GM21825 (cell line): Measurements from ENCODE around the gene TAF11.
A peak's percentile ranks its signal among the peaks of the same experiment; 100 is the strongest.
"Not testable (repeated sequence)": the region's sequence is repeated elsewhere in the genome, so short reads cannot be mapped to it uniquely, and the experiment has no call there.

ENCODE experiments used
- ATAC-seq: cut with Tn5 transposase; IDR thresholded peaks from one replicate; pipeline ENCODE4 v1.9.1; 2021; ENCODE audit warnings: mild to moderate bottlenecking, moderate library complexity; ENCODE audit not compliant: unreplicated experiment

The TAF11 gene

DNA sequence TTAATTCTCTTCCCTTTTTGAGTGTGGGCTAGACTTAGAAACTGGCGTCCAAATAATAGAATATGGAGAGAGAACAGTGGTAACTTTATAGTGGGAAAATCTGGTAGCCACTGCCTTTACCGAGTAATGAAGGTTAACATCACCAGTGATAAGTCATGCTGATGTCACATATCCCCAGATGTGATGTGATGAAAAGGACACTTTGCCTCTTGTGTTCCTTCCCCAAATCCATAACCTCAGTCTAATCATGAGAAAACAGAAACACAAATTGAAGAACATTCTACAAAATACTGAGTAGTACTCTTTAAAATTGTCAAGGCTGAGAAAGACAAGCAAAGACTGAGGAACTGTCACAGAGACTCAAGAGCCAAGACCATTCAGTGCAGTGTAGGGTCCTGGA lies 19.0 kb upstream of the TAF11 start:
- no peak for ATAC-seq

DNA sequence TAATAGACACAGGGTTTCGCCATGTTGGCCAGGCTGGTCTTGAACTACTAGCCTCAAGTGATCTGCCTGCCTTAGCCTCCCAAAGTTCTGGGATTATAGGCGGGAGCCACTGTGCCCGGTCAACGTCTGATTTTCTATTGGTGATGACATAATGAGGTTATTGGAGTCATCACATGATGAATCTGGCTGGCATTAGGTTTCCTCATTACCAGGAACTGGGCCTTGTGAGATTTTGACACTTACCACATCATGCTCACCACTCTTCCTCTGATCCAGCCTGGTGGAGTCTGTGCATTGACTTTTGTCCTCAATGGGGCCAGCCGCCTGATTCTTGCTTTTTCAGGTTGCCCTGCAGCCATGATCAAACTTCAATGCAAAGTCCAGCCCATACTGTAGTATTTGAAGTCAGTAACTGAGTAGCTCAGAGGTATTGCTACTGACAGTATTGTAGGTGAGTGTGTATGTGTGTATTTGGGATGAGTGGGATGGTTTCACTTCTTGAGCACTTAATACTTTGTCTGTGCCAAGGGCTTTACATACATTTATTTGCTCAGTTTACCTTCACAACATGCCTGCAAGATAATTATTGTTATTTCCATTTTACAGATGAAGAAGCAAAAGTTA lies 17.3 kb upstream of the TAF11 start:
- no peak for ATAC-seq

DNA sequence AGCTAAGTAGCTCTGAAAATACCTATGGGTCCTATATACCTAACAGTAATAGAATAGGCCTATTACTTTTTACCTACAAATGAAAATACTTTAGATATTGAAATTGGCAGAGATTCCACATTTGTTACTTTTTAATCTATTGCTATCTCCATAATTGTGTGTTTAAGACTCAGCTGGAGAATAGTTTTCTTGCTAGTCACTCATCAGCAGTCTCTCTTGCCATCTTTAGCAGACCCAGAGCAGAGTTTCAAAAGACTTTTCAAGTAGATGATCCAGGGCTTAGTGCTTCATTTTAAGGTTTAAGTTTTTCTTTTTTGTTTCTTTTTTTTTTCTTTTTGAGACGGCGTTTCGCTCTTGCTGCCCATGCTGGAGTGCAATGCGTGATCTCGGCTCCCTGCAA lies 14.1 kb upstream of the TAF11 start:
- no peak for ATAC-seq

DNA sequence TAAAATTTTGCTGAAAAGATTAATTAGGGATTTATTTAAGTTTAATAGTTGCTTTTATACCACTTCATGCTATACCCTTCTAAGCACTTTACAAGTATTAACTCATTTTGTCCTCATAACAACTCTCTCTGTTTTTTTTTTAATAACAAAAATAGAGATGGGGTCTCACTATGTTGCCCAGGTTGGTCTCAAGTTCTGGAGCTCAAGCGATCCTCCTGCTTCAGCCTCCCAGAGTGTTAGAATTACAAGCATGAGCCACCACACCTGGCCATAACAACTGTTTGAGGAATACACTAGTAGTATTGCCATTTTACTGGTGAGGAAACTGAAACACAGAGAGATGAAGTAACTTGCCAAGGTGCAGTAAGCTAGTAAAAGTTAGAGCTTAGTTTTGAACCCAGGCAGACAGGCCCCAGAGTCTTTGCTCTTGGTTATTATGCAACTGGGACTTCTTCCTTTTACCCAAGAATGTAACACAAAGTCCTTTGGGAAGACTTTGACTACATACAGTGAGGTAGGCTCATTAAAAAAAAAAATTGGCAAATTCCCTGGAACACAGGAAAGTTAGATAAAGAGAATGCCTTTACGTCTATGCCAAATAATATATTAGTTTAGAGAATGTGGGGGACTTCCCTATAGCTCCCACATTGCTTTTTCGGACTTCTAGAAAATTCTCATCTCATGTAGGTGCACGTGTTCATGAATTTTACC lies 12.6 kb upstream of the TAF11 start:
- ATAC-seq, result no peak

DNA sequence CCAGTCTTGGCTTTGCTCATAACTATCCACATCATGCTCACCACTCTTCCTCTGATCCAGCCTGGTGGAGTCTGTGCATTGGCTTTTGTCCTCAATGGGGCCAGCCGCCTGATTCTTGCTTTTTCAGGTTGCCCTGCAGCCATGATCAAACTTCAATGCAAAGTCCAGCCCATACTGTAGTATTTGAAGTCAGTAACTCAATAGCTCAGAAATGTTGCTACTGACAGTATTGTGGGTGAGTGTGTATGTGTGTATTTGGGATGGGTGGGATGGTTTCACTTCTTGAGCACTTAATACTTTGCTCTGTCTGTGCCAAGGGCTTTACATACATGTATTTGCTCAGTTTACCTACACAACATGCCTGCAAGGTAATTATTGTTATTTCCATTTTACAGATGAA lies 11.9 kb upstream of the TAF11 start:
- ATAC-seq, result not testable (repeated sequence)

DNA sequence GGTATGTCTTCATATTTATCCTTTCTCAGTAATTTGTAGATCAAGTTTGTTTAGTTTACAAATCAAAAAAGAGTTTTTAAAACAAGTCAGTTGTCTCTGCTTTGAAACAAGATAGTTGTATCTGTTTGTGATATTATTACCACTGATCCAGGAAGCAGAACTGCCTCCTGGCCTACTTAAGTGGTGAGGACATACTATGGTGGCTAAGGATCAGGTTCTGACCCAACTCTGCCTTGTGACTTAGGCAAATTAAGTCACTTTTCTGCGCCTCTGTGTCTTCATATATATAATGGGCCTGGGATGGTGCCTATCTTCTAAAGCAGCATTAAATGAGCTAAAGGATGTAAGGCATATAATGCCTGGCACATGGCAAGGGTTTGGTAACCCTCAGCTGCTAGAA lies 9.9 kb upstream of the TAF11 start:
- ATAC-seq, result no peak

DNA sequence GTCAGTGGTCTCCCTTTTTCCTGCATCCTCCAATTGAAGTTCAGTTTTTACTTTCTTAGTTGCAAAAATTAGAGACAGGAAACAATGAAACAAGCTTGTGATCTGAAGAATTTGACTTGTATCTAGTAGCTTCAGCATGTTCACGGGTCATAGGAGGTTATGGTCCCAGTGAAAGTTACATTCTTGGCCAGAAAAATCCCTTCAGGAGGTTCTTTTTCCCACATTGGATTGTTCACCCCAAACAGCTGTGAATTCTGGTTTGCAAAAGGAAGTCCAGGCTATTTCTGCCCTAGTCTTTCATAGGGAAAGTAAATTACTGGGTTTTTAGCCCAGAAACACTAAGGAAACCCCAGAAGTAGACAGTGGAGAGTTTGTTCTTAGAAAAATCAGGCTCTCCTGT lies 9.3 kb upstream of the TAF11 start:
- ATAC-seq, result no peak

DNA sequence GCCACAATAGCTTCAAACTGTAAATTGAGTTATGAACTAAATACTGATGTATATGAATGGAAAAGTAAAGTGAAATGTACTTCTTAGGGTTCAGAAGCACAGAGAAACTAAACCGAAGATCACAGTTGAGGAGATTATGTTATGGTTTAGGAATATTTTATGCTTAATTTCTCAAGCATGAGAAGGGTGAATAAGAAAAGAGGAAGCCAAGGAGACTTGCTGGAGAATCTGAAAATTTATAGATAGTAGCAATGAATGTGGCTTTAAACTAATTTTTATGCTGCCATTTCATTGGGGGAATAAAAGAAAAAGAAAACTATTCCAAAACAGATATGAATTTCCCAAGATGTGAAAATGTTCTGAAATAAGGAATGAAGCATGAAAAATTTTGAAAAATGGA lies 6.9 kb upstream of the TAF11 start:
- no peak for ATAC-seq

DNA sequence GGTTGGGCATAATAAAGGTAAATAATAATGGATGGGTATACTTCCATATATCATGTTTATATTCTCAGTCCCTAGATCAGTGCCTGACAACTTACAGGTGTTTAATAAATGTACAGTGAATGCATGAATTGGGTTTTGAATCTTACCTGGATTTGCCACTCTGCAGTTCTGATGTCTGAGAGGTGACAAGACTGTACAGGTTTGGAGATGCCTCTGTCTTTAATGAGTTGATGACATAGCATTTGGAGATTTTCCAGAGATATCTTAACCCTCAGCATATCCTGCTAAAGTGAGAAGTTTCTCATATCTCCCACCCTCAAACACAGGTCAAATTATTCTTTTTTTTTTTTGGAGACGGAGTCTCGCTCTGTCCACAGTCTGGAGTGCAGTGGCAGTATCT lies 3.5 kb upstream of the TAF11 start:
- no peak for ATAC-seq

DNA sequence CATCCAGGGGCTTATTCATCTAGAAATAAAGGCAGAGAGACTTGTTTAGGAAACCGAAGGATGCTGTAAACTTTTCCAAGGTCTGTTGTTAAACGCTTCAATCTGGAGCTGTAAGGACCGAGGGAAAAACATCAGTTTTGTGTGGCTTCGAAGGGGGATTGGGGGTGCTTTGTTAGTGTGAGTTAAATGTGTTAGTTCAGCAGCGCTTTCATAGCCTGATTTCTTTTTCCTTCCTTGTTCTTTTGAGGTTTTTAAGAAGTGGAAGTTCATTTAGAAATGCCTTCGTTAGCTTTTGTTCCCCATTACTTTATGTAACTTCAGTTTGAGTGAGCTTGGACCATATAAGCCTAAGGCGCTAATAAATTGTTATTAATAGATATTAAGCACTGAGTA lies 2.7 kb upstream of the TAF11 start:
- ATAC-seq, result no peak

DNA sequence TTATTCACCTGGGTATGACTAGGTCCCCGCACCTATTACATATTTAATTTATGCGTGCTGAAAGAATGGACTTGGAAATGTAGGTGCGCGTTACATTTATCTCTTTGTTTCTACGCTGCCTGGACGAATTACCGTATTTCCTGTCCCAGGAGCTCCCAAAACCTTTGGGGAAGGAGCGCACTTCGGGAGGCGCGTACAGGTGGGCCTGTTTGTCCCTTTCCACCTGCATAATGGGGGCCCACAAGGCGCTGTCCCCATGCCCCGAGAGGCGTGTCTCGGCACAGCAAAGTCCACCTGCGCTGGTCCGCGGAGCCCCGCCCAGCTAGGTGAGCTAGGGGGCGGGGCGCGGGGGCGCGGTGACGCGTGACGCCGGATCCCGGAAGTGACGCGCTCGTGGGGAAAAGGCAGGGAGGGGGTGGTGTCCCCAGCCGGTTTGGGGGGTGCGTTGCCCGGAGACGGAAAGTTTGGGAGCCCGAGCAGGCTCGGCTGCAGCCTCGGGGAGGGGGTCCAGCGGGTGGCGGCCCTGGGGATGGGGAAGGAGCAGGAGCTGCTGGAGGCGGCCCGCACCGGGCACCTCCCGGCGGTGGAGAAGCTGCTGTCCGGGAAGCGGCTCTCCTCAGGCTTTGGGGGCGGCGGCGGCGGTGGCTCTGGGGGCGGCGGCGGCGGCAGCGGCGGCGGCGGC lies 1.2 kb upstream of the TAF11 start, which contains the start of gene ANKS1A:
ANKS1A (plus strand) TSS at position 382 of the 682 bp plus-strand sequence; CDS start at position 530, 148 bp downstream.
- ATAC-seq, result peak; percentile 48

DNA sequence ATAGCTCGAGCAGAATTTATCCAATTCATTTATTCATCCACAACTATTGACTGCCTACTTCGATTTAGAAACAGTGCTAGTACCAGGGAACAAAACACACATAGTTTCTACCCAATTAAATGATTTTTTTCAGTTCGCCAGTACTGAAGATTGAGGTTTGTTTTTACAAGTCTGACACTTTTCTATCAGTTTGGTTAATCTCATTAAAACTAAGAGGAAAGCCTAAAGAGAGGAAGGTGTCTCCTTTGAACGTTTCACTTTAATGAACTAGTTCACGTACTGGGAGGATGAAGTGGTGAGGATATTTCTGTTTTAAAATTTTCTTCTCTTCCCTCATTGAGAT lies 643 bp upstream of the TAF11 start:
- ATAC-seq, result no peak

DNA sequence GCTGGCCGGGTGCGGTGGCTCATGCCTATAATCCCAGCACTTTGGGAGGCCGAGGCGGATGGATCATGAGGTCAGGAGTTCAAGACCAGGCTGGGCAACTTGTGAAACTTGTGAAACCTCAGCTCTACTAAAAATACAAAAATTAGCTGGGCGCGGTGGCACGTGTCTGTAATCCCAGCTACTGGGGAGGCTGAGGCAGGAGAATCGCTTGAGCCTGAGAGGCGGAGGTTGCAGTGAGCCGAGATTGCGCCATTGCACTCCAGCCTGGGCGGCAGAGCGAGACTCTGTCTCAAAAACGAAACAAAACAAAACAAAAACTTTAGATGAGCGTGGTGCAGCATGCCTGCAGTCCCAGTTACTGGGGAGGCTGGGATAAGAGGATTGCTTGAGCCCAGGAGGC lies 2.0 kb downstream of the TAF11 start:
- ATAC-seq, result not testable (repeated sequence)

DNA sequence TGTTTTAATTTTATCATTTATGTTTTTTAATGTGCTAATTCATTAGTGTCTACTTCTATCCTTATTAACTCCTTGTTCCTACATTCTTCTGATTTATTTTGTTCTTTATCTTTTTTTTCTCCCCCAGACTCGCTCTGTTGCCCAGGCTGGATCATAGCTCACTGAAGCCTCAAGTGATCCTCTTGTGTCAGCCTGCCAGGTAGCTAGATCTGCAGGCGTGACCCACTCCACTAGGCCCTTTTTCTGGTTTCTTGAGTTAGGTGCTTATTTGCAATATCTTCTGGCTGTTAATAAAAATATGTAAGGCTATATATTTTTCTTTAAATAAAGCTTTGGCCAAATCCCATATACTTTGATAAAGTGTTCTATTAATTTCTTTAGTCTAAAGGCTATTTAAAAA lies 2.8 kb downstream of the TAF11 start:
- ATAC-seq, result no peak

DNA sequence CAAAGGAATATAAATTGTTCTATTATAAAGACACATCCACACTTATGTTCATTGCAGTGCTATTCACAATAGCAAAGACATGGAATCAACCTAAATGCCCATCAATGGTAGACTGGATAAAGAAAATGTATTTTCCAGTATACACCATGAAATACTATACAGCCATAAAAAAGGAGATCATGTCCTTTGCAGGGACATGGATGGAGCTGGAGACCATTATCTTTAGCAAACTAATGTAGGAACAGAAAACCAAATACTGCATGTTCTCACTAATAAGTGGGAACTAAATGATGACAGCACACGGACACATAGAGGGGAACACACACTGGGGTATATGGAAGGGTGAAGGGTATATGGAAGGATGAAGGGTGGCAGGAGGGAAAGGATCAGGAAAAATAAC lies 3.8 kb downstream of the TAF11 start:
- ATAC-seq, result not testable (repeated sequence)

DNA sequence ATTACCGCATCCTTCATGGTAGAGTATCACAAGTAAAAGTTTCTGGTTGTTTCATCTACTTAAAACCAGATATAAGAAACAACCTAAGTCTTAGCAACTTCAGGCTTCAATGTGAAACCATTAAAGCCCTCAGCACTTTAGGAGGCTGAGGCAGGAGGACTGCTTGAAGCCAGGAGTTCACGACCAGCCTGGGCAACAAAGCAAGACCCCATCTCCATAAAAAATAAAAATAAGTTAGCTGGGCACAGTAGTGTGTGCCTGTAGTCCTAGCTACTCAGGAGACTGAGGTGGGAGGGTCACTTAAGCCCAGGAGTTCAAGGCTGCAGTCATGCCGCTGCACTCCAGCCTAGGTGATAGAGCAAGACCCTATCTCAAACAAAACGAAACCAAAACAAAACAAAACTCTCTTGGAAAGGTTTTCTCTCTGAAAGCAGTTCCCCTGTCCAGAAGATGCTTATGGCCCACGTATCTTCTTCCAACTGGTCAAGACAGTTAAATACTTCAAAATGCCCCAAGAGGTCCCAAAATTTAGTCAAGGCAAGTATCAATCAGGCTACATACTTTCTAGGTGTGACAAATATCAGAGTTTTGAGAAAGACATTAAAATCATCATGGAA lies 9.9 kb downstream of the TAF11 start:
- ATAC-seq, result no peak

DNA sequence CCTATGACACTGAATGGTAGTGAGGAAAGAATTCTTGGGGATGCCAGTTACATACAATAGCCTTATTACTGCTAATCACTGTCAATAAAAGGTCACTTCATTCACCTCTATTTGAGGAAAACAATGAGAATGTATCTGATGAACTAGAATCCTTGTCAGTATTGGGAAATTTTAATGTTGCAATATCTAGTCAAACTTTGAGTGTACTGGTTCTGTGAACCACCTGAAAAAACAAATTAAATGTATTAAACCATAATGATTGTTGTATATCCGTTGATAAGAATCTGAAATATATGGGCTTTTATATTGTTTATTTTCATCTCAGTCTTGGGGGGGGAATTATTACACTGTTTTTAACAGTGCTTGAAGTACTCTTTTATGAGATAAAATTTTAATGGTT lies 10.6 kb downstream of the TAF11 start:
- no peak for ATAC-seq

DNA sequence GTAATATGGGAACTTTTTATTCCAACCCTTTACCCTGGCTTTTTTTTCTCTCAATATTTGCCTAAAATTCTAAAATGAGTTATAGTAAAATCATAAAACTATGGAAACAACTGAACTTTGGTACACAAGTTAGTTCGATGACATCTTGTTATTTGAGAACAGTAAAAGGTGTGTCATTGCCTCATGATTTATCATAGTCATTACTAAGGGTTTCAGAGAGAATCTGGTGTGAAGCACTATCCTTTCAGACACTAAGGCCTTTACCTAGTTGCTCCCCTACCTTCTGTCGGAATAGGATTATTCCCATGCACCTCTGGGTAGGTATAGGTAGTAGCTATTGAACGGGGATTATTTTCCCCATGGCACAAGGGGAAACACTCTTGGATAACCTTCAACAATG lies 11.4 kb downstream of the TAF11 start:
- no peak for ATAC-seq

DNA sequence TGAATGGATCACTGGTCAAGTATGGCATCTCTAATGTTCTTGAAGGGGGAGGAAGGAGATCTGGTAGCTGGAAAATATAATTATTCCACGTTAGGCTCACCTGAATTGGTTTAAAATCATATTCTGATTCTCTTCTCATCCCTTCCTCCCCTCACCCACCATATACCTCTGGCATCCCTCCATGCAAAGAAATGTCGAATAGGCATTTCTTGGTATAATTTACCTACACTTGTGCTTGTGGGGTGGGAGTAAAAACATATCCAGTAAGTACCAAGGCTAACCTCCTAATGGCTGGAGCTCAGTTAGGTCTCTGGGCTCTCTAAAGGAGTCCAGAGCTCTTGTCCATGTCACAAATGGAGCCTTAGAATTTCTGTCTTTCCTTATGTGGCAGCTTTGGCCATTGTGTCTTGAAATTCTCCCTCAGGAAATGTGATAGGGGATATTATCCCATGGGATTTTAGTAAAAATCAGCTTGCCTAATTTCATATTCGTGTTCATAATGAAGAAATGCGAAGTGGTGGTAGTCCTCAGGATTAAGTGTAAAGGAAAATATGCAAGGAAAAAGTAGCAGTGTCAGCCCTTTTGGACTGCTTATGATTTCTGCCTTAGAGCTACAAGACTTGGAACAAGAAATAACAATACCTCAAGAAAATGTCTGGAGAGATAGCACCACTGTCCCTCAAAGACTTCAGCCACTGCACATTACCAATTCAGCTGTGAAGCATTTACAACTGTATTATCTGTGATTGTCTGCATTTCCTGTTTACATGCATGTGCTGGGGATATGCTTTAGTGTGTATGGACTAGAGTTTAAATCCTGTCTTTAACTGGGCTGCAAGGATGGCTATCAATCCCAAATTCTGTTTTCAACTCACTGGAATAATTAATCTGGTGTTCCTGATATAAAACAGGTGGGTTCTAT lies 12.3 kb downstream of the TAF11 start:
- no peak for ATAC-seq

DNA sequence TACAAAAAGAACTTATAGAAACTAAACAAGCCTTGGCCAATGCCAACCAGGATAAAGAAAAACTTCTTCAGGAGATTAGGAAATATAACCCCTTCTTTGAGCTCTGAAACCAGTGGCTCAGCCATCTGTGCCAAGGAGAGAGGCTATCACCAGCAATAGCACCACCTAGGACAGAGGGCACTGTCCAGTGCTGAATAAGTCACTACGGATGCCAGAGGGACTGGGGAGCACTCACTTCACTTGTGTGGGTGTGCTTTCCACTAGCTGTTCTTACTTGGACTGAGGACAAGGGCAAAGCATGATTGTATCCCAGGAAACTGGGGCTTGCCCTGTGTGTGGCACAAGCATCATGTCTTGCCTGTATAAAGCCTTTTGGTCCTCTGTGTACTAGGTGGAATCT lies 15.5 kb downstream of the TAF11 start:
- no peak for ATAC-seq

DNA sequence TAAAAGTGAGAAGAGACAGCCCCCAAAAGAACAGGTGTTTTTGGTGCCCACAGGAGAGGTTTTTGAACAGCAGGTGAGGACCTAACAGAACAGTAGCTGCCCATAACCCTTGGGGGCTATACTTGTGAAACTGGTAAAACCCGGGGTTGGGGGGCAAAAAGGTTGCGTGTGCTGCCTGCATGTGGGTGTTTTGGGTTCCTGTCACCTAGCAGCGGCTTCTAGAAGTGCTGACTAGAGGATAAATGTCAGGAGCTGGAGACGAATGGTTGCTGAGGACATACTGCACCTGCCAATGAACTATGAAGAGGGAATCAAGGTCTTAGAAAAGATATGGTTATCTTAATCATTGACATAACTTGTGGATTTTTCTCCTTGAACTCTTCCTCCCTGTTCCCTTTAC lies 16.0 kb downstream of the TAF11 start:
- ATAC-seq, result no peak
